Ovary (tissue), 9 donors: Measurements from ENCODE around the gene EMILIN3. TPM values are rescaled to one million over a fixed set of nuclear protein-coding genes. Genes with fewer than 3 reads are reported as not detected.

Experiments used
- DNase-seq, 5 donors: peaks; one replicate each; pipeline ENCODE4 v3.0.0-alpha.2; 2019 to 2020
- H3K27ac ChIP-seq, 2 donors: fragments of 200-600 bp; one replicate each; pipeline versions ENCODE4 v1.5.1 to v1.8.0; 2019 to 2022
- H3K27me3 ChIP-seq: fragments of 200-600 bp; one replicate; pipeline ENCODE4 v1.8.0; 2022
- H3K36me3 ChIP-seq: fragments of 200-600 bp; sonication (generic); one replicate; pipeline ENCODE4 v1.5.1; 2019
- H3K4me1 ChIP-seq: one replicate; pipeline ENCODE4 v1.8.1; 2013; ENCODE audit warnings: mild to moderate bottlenecking, moderate library complexity; ENCODE audit not compliant: insufficient read depth
- H3K4me3 ChIP-seq: fragments of 200-600 bp; sonication (generic); one replicate; pipeline ENCODE4 v1.5.1; 2017
- H3K9me3 ChIP-seq, 2 donors: fragments of 200-600 bp in 1 of 2; sonication (generic) in 1 of 2; one replicate each; pipeline versions ENCODE4 v1.5.1 to v1.8.1; 2013 to 2019; ENCODE audit warnings: mild to moderate bottlenecking in 1 of 2, moderate library complexity in 1 of 2
- EP300 ChIP-seq: sonication (generic); formaldehyde crosslinking; IDR thresholded peaks from one replicate; pipeline ENCODE4 v1.6.1; 2017; ENCODE audit warnings: antibody characterized with exemption
- POLR2A ChIP-seq: fragments of 450-650 bp; IDR thresholded peaks from one replicate; pipeline ENCODE4 v1.6.1; 2017; ENCODE audit warnings: antibody characterized with exemption, mild to moderate bottlenecking, moderate library complexity
- WGBS, 3 donors: extraction: QIAGEN DNeasy Blood & Tissue Kit in 1 of 3; methylation state at CpG; one replicate each; pipeline versions ENCODE4 v1.1.5 to v1.1.7; 2013 to 2017; 5-methylcytosine and 5-hydroxymethylcytosine counted together
- intact Hi-C, 4 donors: fragments of 100-400 bp; cut with DNase I; formaldehyde crosslinking; loops; one replicate each; pipeline versions ENCODE4 v1.11.0 to v1.15.1; 2022 to 2023
- polyA plus RNA-seq, 2 donors: library from polyadenylated mRNA; stranded (reverse); fragments of 200-250 nt in 1 of 2; fragments of 350-450 nt in 1 of 2; fragmentation: Illumina TruSeq in 1 of 2; extraction: RNeasy Lipid Tissue Mini Kit (QIAGEN cat#74804) in 1 of 2; gene quantifications; one replicate each; pipeline ENCODE4 v1.2.3, GENCODE V29; 2013 to 2014
- total RNA-seq, 7 donors: library from RNA; depleted of rRNA in 2 of 7; stranded (reverse); fragments of >200 nt in 2 of 7; fragmentation: NEBNext Ultra II Directional in 3 of 7; extraction: Animal tissue kit (Norgen Biotek cat#: 25700) in 3 of 7; gene quantifications; one replicate each; pipeline versions ENCODE4 v1.1.0 to v1.2.4, GENCODE V29; 2016 to 2023
- TF ChIP-seq, protein P1 (sequence below), 3 donors: fragments of 450-650 bp in 2 of 3; fragments of 200-600 bp in 1 of 3; IDR thresholded peaks; one replicate each; pipeline versions ENCODE4 v1.5.1 to v1.8.0; 2016 to 2022; ENCODE audit warnings: antibody characterized with exemption in 3 of 3, mild to moderate bottlenecking in 1 of 3
- donor health status: DM: no; HTN: no; CAD: no; lungs with moderate emphysema.
- donor health status: DM: no; HTN: no; CAD: no.
- donor health status: Bipolar disorder and iron deficiency.
- donor health status: DM: yes; HTN: yes; CAD: no.
- donor health status: DM: no; HTN: no; CAD: no.
- donor health status: DM: yes; HTN: yes; CAD: no.

EMILIN3 gene
- total and polyA plus RNA-seq, 9 donors, result 1.5 to 33.5 (median 7.0) TPM

DNA sequence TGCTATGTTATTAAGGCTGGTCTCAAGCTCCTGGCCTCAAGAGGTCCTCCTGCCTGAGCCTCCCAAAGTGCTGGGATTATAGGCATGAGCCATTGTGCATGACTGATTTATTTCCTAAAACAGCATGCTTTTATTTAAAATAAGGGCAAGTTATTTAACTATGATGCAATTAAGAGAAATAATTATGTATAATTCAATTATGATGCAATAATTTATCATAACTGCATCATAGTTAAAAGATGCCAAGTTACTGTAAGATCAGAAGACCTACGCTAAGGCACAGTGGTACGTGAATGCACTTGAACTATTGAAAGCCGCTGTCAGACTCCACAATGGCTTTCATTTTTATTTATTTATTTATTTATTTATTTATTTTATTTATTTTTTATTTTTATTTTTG lies 24.3 kb upstream of the EMILIN3 start:
- H3K4me1 ChIP-seq, result peaks cover 15% of the 10 kb centered on the region

DNA sequence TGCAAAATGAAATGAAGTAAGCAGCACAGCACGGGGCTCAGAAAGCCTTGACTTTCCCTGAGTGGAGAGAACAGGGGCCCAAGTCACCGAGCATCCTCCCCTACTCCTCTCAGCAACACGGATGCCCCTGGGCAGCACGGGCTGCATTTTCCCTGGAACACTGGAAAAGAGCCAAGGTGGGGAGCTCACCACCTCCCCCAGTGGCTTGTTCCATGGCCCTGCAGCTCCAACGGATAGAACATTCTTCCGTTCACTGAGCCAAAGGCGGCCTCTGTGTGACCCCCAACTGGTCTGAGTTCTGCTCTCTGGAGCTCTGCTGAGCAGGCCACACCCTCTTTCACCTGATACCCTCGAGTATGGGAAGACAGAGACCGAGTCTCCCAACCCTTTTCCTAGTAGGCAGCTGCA lies 20.8 kb upstream of the EMILIN3 start:
- Histone ChIP-seq H3K9me3 (no peaks in the 10 kb centered on the region), H3K4me1 (peaks cover 4% of the 10 kb centered on the region), H3K36me3 (no peaks in the 10 kb centered on the region), H3K27me3 (no peaks in the 10 kb centered on the region), H3K4me3 (no peak overlapping the region), H3K27ac (no peak overlapping the region)
- DNase-seq, result peak in 2 of 5 donors; percentile 47 to 70
- TF ChIP-seq EP300, result no peak
- TF ChIP-seq, protein P1, sequence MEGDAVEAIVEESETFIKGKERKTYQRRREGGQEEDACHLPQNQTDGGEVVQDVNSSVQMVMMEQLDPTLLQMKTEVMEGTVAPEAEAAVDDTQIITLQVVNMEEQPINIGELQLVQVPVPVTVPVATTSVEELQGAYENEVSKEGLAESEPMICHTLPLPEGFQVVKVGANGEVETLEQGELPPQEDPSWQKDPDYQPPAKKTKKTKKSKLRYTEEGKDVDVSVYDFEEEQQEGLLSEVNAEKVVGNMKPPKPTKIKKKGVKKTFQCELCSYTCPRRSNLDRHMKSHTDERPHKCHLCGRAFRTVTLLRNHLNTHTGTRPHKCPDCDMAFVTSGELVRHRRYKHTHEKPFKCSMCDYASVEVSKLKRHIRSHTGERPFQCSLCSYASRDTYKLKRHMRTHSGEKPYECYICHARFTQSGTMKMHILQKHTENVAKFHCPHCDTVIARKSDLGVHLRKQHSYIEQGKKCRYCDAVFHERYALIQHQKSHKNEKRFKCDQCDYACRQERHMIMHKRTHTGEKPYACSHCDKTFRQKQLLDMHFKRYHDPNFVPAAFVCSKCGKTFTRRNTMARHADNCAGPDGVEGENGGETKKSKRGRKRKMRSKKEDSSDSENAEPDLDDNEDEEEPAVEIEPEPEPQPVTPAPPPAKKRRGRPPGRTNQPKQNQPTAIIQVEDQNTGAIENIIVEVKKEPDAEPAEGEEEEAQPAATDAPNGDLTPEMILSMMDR (IDR thresholded peaks at IDR 0.05), result no peak
- TF ChIP-seq POLR2A, result no peak
- intact Hi-C loops, result no loop called here
- WGBS, 3 donors, result 19 to 25% (median 21%) methylated on average over 9 of the region's 9 CpGs

More for the DNA sequence above, 24.3 kb upstream of the EMILIN3 start:
- no peak overlapping the region for H3K4me3 ChIP-seq
- no peaks in the 10 kb centered on the region for H3K36me3 ChIP-seq
- H3K9me3 ChIP-seq, result no peaks in the 10 kb centered on the region
- 96 to 98% (median 98%) methylated on average over 3 of the region's 3 CpGs for WGBS, 3 donors
- TF ChIP-seq POLR2A, result no peak
- TF ChIP-seq EP300, result no peak
- TF ChIP-seq, protein P1 (IDR thresholded peaks at IDR 0.05), result no peak
- no peak for DNase-seq
- intact Hi-C loops, result no loop called here
- no peaks in the 10 kb centered on the region for H3K27me3 ChIP-seq
- no peak overlapping the region for H3K27ac ChIP-seq

DNA sequence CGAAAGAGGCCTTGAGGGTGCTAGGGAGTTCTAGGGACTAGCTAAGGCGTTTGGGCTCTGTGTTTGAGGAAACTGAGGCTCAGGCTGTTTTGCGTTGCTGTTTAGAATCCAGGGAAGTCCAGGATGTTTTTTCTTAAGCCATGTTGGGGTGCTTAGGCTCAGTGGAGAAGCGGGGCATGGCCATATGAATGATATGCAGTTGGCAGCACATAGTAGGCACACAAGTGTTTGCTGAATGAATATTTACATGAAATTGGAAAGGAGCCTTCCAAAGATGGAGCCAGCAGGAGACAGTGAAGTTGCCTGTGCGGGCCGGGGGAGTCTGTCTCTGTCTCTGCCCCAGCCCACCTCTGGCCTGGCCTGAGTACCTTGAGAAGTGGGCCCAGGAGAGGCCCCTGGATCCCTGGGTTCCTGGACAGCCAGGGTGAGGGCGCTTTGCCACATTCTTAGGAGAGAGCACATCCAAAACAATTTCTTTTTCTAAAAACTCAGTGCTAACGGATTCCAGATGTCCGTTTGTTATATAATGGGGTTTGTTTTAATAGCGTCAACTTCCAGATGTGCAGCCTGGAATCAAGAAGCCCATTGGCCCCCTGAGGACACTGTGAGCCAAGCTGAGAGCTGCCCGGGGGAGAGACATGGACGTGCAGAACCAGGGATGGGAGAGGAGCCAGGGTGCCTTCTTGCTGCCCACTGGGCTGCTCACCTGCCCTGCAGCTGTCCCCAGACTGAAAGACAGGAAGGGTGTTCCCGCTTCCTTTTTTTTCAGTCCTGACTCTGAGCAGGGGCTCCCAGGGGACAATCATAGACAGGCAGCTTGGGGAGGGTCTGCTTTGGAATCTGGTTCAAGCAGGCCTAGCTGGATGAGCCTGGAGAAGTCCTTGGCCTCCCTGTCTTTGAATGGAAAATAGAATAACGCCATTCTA lies 20.1 kb upstream of the EMILIN3 start:
- peak in 3 of 5 donors; percentile 50 to 72 (median 54) for DNase-seq
- no peak overlapping the region for H3K4me3 ChIP-seq
- H3K27me3 ChIP-seq, result no peaks in the 10 kb centered on the region
- TF ChIP-seq POLR2A, result no peak
- 35 to 46% (median 42%) methylated on average over 14 of the region's 14 CpGs for WGBS, 3 donors
- peaks cover 6% of the 10 kb centered on the region for H3K4me1 ChIP-seq
- no peaks in the 10 kb centered on the region for H3K9me3 ChIP-seq
- H3K27ac ChIP-seq, result no peak overlapping the region
- no peaks in the 10 kb centered on the region for H3K36me3 ChIP-seq
- intact Hi-C loops, result no loop called here

DNA sequence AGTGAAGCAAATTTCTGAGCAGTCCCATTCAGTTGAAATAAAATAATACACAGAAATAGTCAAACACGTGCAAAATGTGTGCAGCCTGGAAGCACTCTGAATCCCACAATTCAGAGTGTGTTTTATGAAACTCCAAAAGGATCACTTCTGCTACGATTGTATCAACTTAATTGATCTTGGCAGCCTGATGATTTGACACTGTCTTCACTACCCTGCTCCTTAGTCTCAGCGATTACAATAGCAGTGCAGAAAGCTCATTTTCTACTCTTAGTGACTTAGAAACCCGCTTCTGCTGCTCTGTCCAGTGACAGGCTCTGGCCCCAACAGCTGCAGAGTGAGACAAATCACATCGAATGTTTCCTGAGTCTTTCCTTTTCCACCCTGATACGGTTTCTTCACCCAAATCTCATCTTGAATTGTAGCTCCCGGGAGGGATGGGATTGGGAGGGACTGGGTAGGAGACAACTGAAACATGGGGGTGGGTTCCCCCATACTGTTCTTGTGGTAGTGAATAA lies 16.2 kb upstream of the EMILIN3 start:
- no peak for TF ChIP-seq EP300
- no peak for TF ChIP-seq POLR2A
- TF ChIP-seq, protein P1 (IDR thresholded peaks at IDR 0.05), result no peak
- Histone ChIP-seq H3K4me1 (peaks cover 6% of the 10 kb centered on the region), H3K27ac (no peak overlapping the region), H3K27me3 (no peaks in the 10 kb centered on the region), H3K36me3 (no peaks in the 10 kb centered on the region), H3K4me3 (no peak overlapping the region), H3K9me3 (no peaks in the 10 kb centered on the region)
- WGBS, 3 donors, result 27 to 34% (median 32%) methylated on average over 7 of the region's 7 CpGs
- intact Hi-C loops, result no loop called here
- DNase-seq, result no peak
